Gastroesophageal sphincter (tissue), 4 donors: ENCODE data around the gene PEPD. TPM values are rescaled to one million over a fixed set of nuclear protein-coding genes. Genes with fewer than 3 reads are reported as not detected.
A peak's percentile ranks its signal among the peaks of the same experiment; 100 is the strongest.

Experiments
- ATAC-seq: fragments of 150-250 bp; one replicate; pipeline ENCODE4 v1.9.1; 2016; ENCODE audit warnings: mild to moderate bottlenecking, moderate library complexity
- H3K27ac ChIP-seq, 4 donors: fragments of 200-600 bp; sonication (generic) in 3 of 4; 1 replicate in 3 of 4; 2 replicates in 1 of 4; pipeline ENCODE4 v1.5.1; 2016 to 2019
- H3K27me3 ChIP-seq: fragments of 200-600 bp; sonication (generic); one replicate; pipeline ENCODE4 v1.5.1; 2019
- H3K36me3 ChIP-seq, 2 donors: fragments of 200-600 bp; sonication (generic); one replicate each; pipeline ENCODE4 v1.5.1; 2019; ENCODE audit warnings: control low read depth in 1 of 2
- H3K4me1 ChIP-seq, 3 donors: fragments of 200-600 bp; sonication (generic); 1 replicate in 2 of 3; 2 replicates in 1 of 3; pipeline ENCODE4 v1.5.1; 2016 to 2019; ENCODE audit warnings: control low read depth in 2 of 3
- H3K4me3 ChIP-seq, 2 donors: fragments of 200-600 bp; sonication (generic); one replicate each; pipeline ENCODE4 v1.5.1; 2019; ENCODE audit warnings: mild to moderate bottlenecking in 1 of 2, moderate library complexity in 1 of 2
- H3K9me3 ChIP-seq, 3 donors: fragments of 200-600 bp; sonication (generic); one replicate each; pipeline ENCODE4 v1.5.1; 2017 to 2019; ENCODE audit warnings: control low read depth in 2 of 3
- EP300 ChIP-seq: sonication (generic); formaldehyde crosslinking; IDR thresholded peaks from one replicate; pipeline ENCODE4 v1.6.1; 2017; ENCODE audit warnings: antibody characterized with exemption, mild to moderate bottlenecking
- POLR2A ChIP-seq, 2 donors: fragments of 450-650 bp; IDR thresholded peaks; one replicate each; pipeline ENCODE4 v1.6.1; 2017; ENCODE audit warnings: antibody characterized with exemption in 2 of 2, mild to moderate bottlenecking in 2 of 2, moderate library complexity in 1 of 2
- POLR2AphosphoS5 ChIP-seq: sonication (generic); formaldehyde crosslinking; IDR thresholded peaks from one replicate; pipeline ENCODE4 v1.6.1; 2017; ENCODE audit warnings: antibody characterized with exemption
- WGBS, 2 donors: methylation state at CpG; one replicate each; pipeline ENCODE4 v1.1.5; 2018; ENCODE audit warnings: low coverage in 1 of 2; 5-methylcytosine and 5-hydroxymethylcytosine counted together
- total RNA-seq, 4 donors: library from RNA; depleted of rRNA; stranded (reverse); fragments of >200 nt; gene quantifications; one replicate each; pipeline ENCODE4 v1.1.0, GENCODE V29; 2016
- TF ChIP-seq, protein P1 (sequence below), 4 experiments: fragments of 200-600 bp in 2 of 4; fragments of 450-650 bp in 2 of 4; sonication (generic) in 1 of 4; IDR thresholded peaks; one replicate each; pipeline ENCODE4 v1.5.1; 2017 to 2019; ENCODE audit warnings: antibody characterized with exemption in 4 of 4, mild to moderate bottlenecking in 2 of 4, moderate library complexity in 2 of 4

Gene PEPD
- total RNA-seq, 4 donors from 2014 or later, result 61.3 to 77.7 (median 69.6) TPM

DNA sequence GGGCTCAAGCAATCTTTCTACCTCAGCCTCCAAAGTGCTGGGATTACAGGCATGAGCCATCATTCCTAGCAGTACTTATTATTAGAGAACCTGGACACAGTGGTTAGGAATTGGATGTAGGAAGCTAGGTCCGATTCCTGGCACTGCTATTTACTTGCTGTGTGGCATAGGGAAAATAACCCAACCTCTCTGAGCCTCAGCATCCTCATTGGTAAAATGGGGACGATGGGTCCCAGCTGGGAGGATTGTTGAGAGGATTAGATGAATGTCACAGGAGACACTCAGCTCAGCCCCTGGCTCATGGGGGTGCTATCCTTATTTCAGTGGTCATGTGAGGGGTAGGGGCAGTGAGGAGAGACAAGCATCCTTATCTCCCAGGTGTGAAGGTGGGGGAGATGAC lies 6.8 kb upstream of the PEPD start:
- no peaks in the 10 kb centered on the region for H3K36me3 ChIP-seq
- ATAC-seq, result no peak
- peaks cover 54% of the 10 kb centered on the region for H3K27me3 ChIP-seq
- TF ChIP-seq POLR2AphosphoS5, result no peak
- TF ChIP-seq POLR2A (IDR thresholded peaks at IDR 0.05), result no peak
- no peak for TF ChIP-seq EP300
- TF ChIP-seq, protein P1, sequence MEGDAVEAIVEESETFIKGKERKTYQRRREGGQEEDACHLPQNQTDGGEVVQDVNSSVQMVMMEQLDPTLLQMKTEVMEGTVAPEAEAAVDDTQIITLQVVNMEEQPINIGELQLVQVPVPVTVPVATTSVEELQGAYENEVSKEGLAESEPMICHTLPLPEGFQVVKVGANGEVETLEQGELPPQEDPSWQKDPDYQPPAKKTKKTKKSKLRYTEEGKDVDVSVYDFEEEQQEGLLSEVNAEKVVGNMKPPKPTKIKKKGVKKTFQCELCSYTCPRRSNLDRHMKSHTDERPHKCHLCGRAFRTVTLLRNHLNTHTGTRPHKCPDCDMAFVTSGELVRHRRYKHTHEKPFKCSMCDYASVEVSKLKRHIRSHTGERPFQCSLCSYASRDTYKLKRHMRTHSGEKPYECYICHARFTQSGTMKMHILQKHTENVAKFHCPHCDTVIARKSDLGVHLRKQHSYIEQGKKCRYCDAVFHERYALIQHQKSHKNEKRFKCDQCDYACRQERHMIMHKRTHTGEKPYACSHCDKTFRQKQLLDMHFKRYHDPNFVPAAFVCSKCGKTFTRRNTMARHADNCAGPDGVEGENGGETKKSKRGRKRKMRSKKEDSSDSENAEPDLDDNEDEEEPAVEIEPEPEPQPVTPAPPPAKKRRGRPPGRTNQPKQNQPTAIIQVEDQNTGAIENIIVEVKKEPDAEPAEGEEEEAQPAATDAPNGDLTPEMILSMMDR (IDR thresholded peaks at IDR 0.05), result no peak
- H3K4me1 ChIP-seq, result no peaks in the 10 kb centered on the region
- no peak overlapping the region for H3K27ac ChIP-seq
- no CpG with 5 or more reads among the region's 2 CpGs for WGBS, 2 donors
- H3K9me3 ChIP-seq, result no peaks in the 10 kb centered on the region
- H3K4me3 ChIP-seq, result no peak overlapping the region

DNA sequence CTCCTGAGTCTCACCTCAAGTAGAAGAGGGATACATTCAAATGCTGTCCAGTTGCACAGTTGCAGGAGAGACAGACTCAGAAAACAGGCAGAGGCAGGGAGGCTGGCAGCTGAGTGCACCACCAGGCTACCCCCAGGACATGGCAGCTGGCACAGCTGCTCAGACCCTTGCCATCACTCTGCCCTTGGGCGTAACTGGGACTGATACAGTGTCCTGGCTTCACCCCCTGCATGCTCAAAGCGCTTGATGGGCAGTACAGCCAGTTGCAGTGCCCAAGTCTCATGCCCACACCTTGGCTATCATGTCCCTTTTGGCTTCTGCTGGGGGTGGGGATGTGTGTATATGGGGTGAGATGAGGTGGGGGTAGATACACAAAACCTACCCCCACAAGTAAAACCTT lies 5.5 kb upstream of the PEPD start:
- Histone ChIP-seq H3K27me3 (peaks cover 41% of the 10 kb centered on the region), H3K9me3 (no peaks in the 10 kb centered on the region), H3K27ac (no peak overlapping the region), H3K36me3 (no peaks in the 10 kb centered on the region), H3K4me1 (peaks cover 0 to 8% (median 5%) of the 10 kb centered on the region in 3 donors), H3K4me3 (no peak overlapping the region)
- no peak for ATAC-seq
- TF ChIP-seq, protein P1 (IDR thresholded peaks at IDR 0.05), result no peak
- TF ChIP-seq EP300, result no peak
- no peak for TF ChIP-seq POLR2A (IDR thresholded peaks at IDR 0.05)
- TF ChIP-seq POLR2AphosphoS5, result no peak
- WGBS, 2 donors, result 60% methylated on average over 1 of the region's 2 CpGs

DNA sequence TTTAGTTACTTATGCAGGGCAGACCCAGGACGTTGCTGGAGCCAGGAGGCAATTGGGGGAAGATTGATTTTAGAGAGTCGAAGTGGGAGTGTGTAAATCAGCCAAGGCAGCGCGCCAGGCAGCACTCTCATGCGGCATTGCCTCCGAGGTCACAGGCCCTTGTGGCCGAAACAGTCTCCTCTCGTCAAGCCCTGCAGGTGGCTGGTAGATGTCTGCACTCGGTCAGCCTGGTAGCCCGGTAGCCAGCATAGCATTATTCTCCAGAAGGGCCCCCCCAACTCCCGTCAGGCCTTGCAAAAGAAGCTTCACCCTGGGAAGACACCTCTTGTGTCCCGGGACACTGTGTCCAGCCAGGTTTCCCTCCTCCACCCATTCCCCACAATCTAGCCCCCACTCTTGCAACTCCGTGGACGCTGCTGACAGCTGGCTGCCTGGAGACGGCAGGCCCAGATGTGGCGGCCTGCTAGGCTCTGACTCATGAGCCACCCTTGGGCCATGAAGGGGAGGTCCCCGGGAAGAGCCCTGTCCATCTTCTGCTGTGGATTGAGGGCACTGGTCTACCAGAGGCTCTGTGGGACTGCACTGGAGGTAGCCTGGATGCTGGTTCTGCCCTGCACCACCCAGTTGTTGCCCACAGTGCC lies 2.6 kb upstream of the PEPD start:
- ATAC-seq, result no peak
- Histone ChIP-seq H3K4me3 (no peak overlapping the region), H3K27ac (no peak overlapping the region), H3K4me1 (peaks cover 0 to 27% (median 16%) of the 10 kb centered on the region in 3 donors), H3K27me3 (peaks cover 15% of the 10 kb centered on the region), H3K36me3 (no peaks in the 10 kb centered on the region), H3K9me3 (no peaks in the 10 kb centered on the region)
- TF ChIP-seq POLR2AphosphoS5 (no peak), EP300 (no peak), POLR2A (IDR thresholded peaks at IDR 0.05) (no peak)
- TF ChIP-seq, protein P1 (IDR thresholded peaks at IDR 0.05), result no peak
- no CpG with 5 or more reads among the region's 17 CpGs for WGBS, 2 donors

DNA sequence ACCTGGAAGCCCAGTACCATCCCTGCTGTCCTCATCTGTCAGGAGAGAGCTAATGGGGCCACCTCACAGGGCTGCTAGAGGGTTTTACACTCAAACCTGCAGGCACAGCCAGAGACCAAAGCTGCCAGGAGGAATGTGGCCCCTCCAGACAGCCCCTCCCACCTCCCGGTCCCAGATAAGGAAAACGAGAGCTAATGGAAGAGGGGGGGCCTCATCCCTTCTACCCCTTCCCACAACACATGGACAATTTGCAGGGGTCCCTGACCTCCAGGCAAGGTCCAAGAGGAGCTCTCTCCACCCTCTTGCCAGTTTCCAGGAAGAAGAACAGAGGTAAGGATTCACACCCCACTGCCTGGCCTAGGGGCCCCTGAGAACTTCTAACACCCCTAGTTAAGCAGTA lies 1.6 kb upstream of the PEPD start:
- no peak for ATAC-seq
- H3K27ac ChIP-seq, result no peak overlapping the region
- H3K4me1 ChIP-seq, result peaks cover 0 to 27% (median 16%) of the 10 kb centered on the region in 3 donors
- H3K36me3 ChIP-seq, result no peaks in the 10 kb centered on the region
- H3K4me3 ChIP-seq, result no peak overlapping the region
- TF ChIP-seq POLR2AphosphoS5 (no peak), POLR2A (IDR thresholded peaks at IDR 0.05) (no peak), EP300 (no peak)
- TF ChIP-seq, protein P1 (IDR thresholded peaks at IDR 0.05), result no peak
- no peaks in the 10 kb centered on the region for H3K9me3 ChIP-seq
- WGBS, 2 donors, result 30% methylated on average over 2 of the region's 2 CpGs; no CpG with 5 or more reads in 1 of the 2 donors
- H3K27me3 ChIP-seq, result peaks cover 6% of the 10 kb centered on the region

DNA sequence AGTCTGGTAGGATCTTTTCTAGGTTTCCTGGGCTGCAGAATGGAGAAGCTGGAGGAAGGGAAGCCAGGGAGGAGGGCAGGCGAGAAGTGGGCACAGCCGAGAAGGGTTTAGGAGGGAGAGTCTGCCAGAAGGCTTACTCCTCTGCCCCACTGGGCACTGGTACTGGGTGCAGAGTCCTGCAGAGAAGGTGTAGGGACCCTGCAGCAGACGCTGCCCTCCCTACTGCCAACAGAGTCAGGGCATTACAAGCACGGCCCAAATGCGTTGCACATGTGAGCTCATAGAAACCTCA lies 726 bp upstream of the PEPD start:
- peaks cover 0 to 27% (median 16%) of the 10 kb centered on the region in 3 donors for H3K4me1 ChIP-seq
- H3K9me3 ChIP-seq, result no peaks in the 10 kb centered on the region
- peak overlapping the region in 3 of 4 donors; percentile 75 to 80 (median 76) for H3K27ac ChIP-seq
- 53% methylated on average over 3 of the region's 5 CpGs; no CpG with 5 or more reads in 1 of the 2 donors for WGBS, 2 donors
- no peaks in the 10 kb centered on the region for H3K36me3 ChIP-seq
- no peak for TF ChIP-seq POLR2AphosphoS5
- TF ChIP-seq POLR2A (IDR thresholded peaks at IDR 0.05), result no peak
- TF ChIP-seq, protein P1 (IDR thresholded peaks at IDR 0.05), result no peak
- TF ChIP-seq EP300, result no peak
- ATAC-seq, result no peak
- peak overlapping the region; percentile 88 to 90 for H3K4me3 ChIP-seq
- no peaks in the 10 kb centered on the region for H3K27me3 ChIP-seq
